HG03342 (cell line): ENCODE data around the gene DUSP15.

Experiments used
- ATAC-seq: cut with Tn5 transposase; IDR thresholded peaks from one replicate; pipeline ENCODE4 v1.9.1; 2021; ENCODE audit warnings: mild to moderate bottlenecking, moderate library complexity; ENCODE audit not compliant: unreplicated experiment

The DUSP15 gene

GRCh38 chr20:31894980-31895675 lies 24.8 kb upstream of the DUSP15 start:
- peak; percentile 99 for ATAC-seq

- no peak for ATAC-seq
Measured at GRCh38 chr20:31890646-31891045, 20.3 kb upstream of the DUSP15 start.

GRCh38 chr20:31883829-31884228 lies 13.5 kb upstream of the DUSP15 start:
- no peak for ATAC-seq

GRCh38 chr20:31881945-31882344 lies 11.6 kb upstream of the DUSP15 start:
- no peak for ATAC-seq

- peak; percentile 89 for ATAC-seq
Measured at GRCh38 chr20:31879143-31879987, 9.0 kb upstream of the DUSP15 start.

- no peak for ATAC-seq
Measured at GRCh38 chr20:31877684-31878083, 7.4 kb upstream of the DUSP15 start.

GRCh38 chr20:31875671-31876070 lies 5.3 kb upstream of the DUSP15 start:
- no peak for ATAC-seq

- no peak for ATAC-seq
Measured at GRCh38 chr20:31872406-31872805, 2.1 kb upstream of the DUSP15 start.

- ATAC-seq: no peak
Measured at GRCh38 chr20:31871618-31871954, 1.3 kb upstream of the DUSP15 start.

- no peak for ATAC-seq
Measured at GRCh38 chr20:31870726-31871617, 645 bp upstream of the DUSP15 start.

- ATAC-seq: no peak
Measured at GRCh38 chr20:31869673-31869941, 720 bp downstream of the DUSP15 start.

GRCh38 chr20:31868853-31869672 lies 1.3 kb downstream of the DUSP15 start:
- ATAC-seq: no peak

- no peak for ATAC-seq
Measured at GRCh38 chr20:31866221-31866620, 4.1 kb downstream of the DUSP15 start.

- ATAC-seq: no peak
Measured at GRCh38 chr20:31864521-31865400, 5.6 kb downstream of the DUSP15 start.

GRCh38 chr20:31863296-31864085 lies 6.8 kb downstream of the DUSP15 start:
- ATAC-seq: no peak

GRCh38 chr20:31862506-31862905 lies 7.8 kb downstream of the DUSP15 start:
- no peak for ATAC-seq

- no peak for ATAC-seq
Measured at GRCh38 chr20:31862157-31862470, 8.2 kb downstream of the DUSP15 start.

GRCh38 chr20:31861385-31862156 lies 8.8 kb downstream of the DUSP15 start:
- peak; percentile 52 for ATAC-seq

GRCh38 chr20:31861135-31861384 lies 9.3 kb downstream of the DUSP15 start:
- ATAC-seq: peak; percentile 25
